WTC11 (cell line): Measurements from ENCODE around the gene DDR2. TPM values are rescaled to one million over a fixed set of nuclear protein-coding genes. Genes with fewer than 3 reads are reported as not detected.

Source experiments
- ATAC-seq: fragments of 200-7000 bp; cut with Tn5 transposase; 2 replicates; pipeline ENCODE4 v1.10.0; 2021; ENCODE audit warnings: mild to moderate bottlenecking, moderate library complexity
- CTCF ChIA-PET: fragments of 300-600 bp; sonication (Branson Sonifier 250); formaldehyde crosslinking; loops from one replicate; lab custom pipeline; 2021; ENCODE audit warnings: antibody characterized with exemption; lab: Charles Lee
- POLR2A ChIA-PET: fragments of 350-600 bp; sonication (Branson Sonifier 250); formaldehyde crosslinking; loops from one replicate; lab custom pipeline; 2021; ENCODE audit warnings: antibody characterized with exemption; lab: Charles Lee
- DNase-seq: peaks from one replicate; pipeline ENCODE4 v3.0.0; 2021; ENCODE audit warnings: low spot score
- H3K27ac Mint-ChIP-seq: 2 replicates; pipeline ENCODE4 v1.8.0; 2021; ENCODE audit warnings: mixed read lengths
- H3K27me3 Mint-ChIP-seq: 2 replicates; pipeline ENCODE4 v1.8.0; 2021; ENCODE audit warnings: low read depth, mild to moderate bottlenecking, moderate library complexity, mixed read lengths
- H3K36me3 Mint-ChIP-seq: 2 replicates; pipeline ENCODE4 v1.8.0; 2021; ENCODE audit warnings: mixed read lengths
- H3K4me1 Mint-ChIP-seq: 2 replicates; pipeline ENCODE4 v1.8.0; 2022; ENCODE audit warnings: mixed read lengths
- H3K4me3 Mint-ChIP-seq: 2 replicates; pipeline ENCODE4 v1.8.0; 2021; ENCODE audit warnings: mild to moderate bottlenecking, moderate library complexity, mixed read lengths
- H3K9me3 Mint-ChIP-seq: 2 replicates; pipeline ENCODE4 v1.8.0; 2021; ENCODE audit warnings: mixed read lengths
- ATF1 ChIP-seq: sonication (generic); formaldehyde crosslinking; IDR thresholded peaks from 2 replicates; pipeline ENCODE4 v1.8.1; 2023; ENCODE audit warnings: mild to moderate bottlenecking, moderate library complexity, missing genetic modification reagents
- CBFB ChIP-seq: sonication (generic); formaldehyde crosslinking; IDR thresholded peaks from 2 replicates; pipeline ENCODE4 v1.8.1; 2022; ENCODE audit warnings: mild to moderate bottlenecking, low read depth, missing genetic modification reagents
- CREM ChIP-seq: sonication (generic); formaldehyde crosslinking; IDR thresholded peaks from 2 replicates; pipeline ENCODE4 v1.8.1; 2022; ENCODE audit warnings: mild to moderate bottlenecking, missing genetic modification reagents, moderate library complexity
- ETV6 ChIP-seq: sonication (generic); formaldehyde crosslinking; IDR thresholded peaks from 2 replicates; pipeline ENCODE4 v1.8.1; 2022; ENCODE audit warnings: mild to moderate bottlenecking, missing genetic modification reagents
- JUN ChIP-seq: sonication (generic); formaldehyde crosslinking; IDR thresholded peaks from 2 replicates; pipeline ENCODE4 v1.8.0; 2023; ENCODE audit warnings: mild to moderate bottlenecking, missing genetic modification reagents
- KAT7 ChIP-seq: sonication (generic); formaldehyde crosslinking; IDR thresholded peaks from 2 replicates; pipeline ENCODE4 v1.8.1; 2023; ENCODE audit warnings: missing genetic modification reagents, mild to moderate bottlenecking, borderline replicate concordance
- MXD4 ChIP-seq: fragments of 250-450 bp; sonication (Bioruptor Pico); IDR thresholded peaks from 2 replicates; pipeline ENCODE4 v1.8.0; 2021; ENCODE audit warnings: mild to moderate bottlenecking, moderate library complexity, borderline replicate concordance
- OVOL2 ChIP-seq: fragments of 250-450 bp; sonication (Bioruptor Pico); IDR thresholded peaks from 2 replicates; pipeline ENCODE4 v1.9.0; 2021; ENCODE audit warnings: mild to moderate bottlenecking, borderline replicate concordance
- RELA ChIP-seq: sonication (generic); formaldehyde crosslinking; IDR thresholded peaks from 2 replicates; pipeline ENCODE4 v1.8.1; 2022; ENCODE audit warnings: missing genetic modification reagents, mild to moderate bottlenecking, borderline replicate concordance
- SMAD4 ChIP-seq: sonication (generic); formaldehyde crosslinking; IDR thresholded peaks from 2 replicates; pipeline ENCODE4 v1.8.0; 2022; ENCODE audit warnings: mild to moderate bottlenecking, missing genetic modification reagents
- TCF7 ChIP-seq: sonication (generic); formaldehyde crosslinking; IDR thresholded peaks from 2 replicates; pipeline ENCODE4 v1.8.0; 2022; ENCODE audit warnings: mild to moderate bottlenecking, low read depth, missing genetic modification reagents, moderate library complexity
- ZNF138 ChIP-seq: sonication (generic); formaldehyde crosslinking; conservative IDR thresholded peaks from 2 replicates; pipeline ENCODE4 v1.8.1; 2022; ENCODE audit warnings: mild to moderate bottlenecking, moderate library complexity, missing genetic modification reagents
- ZNF263 ChIP-seq: sonication (generic); formaldehyde crosslinking; IDR thresholded peaks from 2 replicates; pipeline ENCODE4 v1.8.1; 2022; ENCODE audit warnings: low read depth, mild to moderate bottlenecking, moderate library complexity, missing genetic modification reagents
- ZNF317 ChIP-seq: sonication (generic); formaldehyde crosslinking; IDR thresholded peaks from 2 replicates; pipeline ENCODE4 v1.8.1; 2023; ENCODE audit warnings: low read depth, mild to moderate bottlenecking, moderate library complexity, missing genetic modification reagents, borderline replicate concordance
- ZNF396 ChIP-seq: fragments of 250-450 bp; sonication (Bioruptor Pico); IDR thresholded peaks from 2 replicates; pipeline ENCODE4 v1.8.0; 2021; ENCODE audit warnings: mild to moderate bottlenecking, moderate library complexity, borderline replicate concordance
- ZNF671 ChIP-seq: fragments of 250-450 bp; sonication (Bioruptor Pico); IDR thresholded peaks from 2 replicates; pipeline ENCODE4 v1.8.0; 2021; ENCODE audit warnings: mild to moderate bottlenecking
- total RNA-seq: library from RNA; stranded (reverse); gene quantifications from 3 replicates; pipeline ENCODE4 v1.2.3, GENCODE V29; 2021
- TF ChIP-seq, protein P1 (sequence below): sonication (generic); formaldehyde crosslinking; IDR thresholded peaks from 2 replicates; pipeline ENCODE4 v1.8.1; 2023; ENCODE audit warnings: mild to moderate bottlenecking, missing genetic modification reagents, moderate library complexity
- TF ChIP-seq, protein P2 (sequence below): sonication (generic); formaldehyde crosslinking; IDR thresholded peaks from 2 replicates; pipeline ENCODE4 v1.8.1; 2023; ENCODE audit warnings: mild to moderate bottlenecking, missing genetic modification reagents, moderate library complexity
- TF ChIP-seq, protein P3 (sequence below): sonication (generic); formaldehyde crosslinking; IDR thresholded peaks from 2 replicates; pipeline ENCODE4 v1.8.0; 2022; ENCODE audit warnings: mild to moderate bottlenecking, missing genetic modification reagents
- TF ChIP-seq, protein P4 (sequence below): fragments of 250-450 bp; sonication (Bioruptor Pico); IDR thresholded peaks from 2 replicates; pipeline ENCODE4 v1.9.0; 2021; ENCODE audit warnings: moderate library complexity, mild to moderate bottlenecking, inconsistent platforms, borderline replicate concordance
- TF ChIP-seq, protein P5 (sequence below): sonication (generic); formaldehyde crosslinking; IDR thresholded peaks from 2 replicates; pipeline ENCODE4 v1.8.0; 2022; ENCODE audit warnings: mild to moderate bottlenecking, missing genetic modification reagents
- TF ChIP-seq, protein P6 (sequence below): fragments of 250-450 bp; sonication (Bioruptor Pico); IDR thresholded peaks from 2 replicates; pipeline ENCODE4 v1.9.0; 2021; ENCODE audit warnings: mild to moderate bottlenecking

The DDR2 gene
- total RNA-seq, 1 experiment from 2014 or later = 0.85 TPM

DNA sequence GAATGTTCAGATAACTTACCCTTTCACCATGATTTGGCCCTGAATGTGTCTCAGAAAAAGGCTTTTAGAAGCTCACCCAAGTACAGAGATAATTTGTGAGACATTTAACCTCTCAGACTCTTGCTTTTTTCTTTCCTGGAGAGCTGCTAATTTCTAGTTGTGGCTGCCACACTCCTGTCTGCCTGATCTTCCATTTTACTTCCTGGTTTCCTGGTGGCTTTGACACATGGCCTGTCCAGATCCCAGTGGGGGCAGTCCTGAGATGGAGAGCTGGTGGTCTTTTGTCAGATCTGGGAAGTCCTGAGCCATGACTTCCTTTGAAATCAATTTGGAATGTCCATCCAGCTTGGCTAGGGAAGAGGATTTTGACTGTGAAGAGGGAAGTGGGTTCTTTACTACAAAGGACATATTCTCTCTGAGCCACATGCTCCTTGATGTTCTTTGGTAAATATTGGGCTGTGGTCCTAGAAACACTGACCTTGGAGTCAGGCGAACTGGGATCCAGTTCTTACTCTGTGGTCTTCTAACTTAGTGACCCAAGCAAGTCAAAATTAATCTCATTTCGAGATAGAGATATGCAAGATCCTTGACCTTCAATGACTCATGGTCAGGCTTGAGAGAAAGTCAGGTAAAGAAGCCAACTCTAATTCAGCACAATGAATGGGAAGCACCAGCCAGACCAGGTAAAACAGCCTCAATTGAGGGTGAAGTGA is 80.2 kb downstream of the DDR2 start (continued):
- TF ChIP-seq, protein P1, sequence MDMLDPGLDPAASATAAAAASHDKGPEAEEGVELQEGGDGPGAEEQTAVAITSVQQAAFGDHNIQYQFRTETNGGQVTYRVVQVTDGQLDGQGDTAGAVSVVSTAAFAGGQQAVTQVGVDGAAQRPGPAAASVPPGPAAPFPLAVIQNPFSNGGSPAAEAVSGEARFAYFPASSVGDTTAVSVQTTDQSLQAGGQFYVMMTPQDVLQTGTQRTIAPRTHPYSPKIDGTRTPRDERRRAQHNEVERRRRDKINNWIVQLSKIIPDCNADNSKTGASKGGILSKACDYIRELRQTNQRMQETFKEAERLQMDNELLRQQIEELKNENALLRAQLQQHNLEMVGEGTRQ (CRISPR knock-in tag) = no peak
- TF ChIP-seq ZNF396 (CRISPR knock-in tag) (no peak), KAT7 (CRISPR knock-in tag) (no peak), ZNF263 (no peak), CBFB (CRISPR knock-in tag) (no peak), ATF1 (no peak)
- TF ChIP-seq, protein P2, sequence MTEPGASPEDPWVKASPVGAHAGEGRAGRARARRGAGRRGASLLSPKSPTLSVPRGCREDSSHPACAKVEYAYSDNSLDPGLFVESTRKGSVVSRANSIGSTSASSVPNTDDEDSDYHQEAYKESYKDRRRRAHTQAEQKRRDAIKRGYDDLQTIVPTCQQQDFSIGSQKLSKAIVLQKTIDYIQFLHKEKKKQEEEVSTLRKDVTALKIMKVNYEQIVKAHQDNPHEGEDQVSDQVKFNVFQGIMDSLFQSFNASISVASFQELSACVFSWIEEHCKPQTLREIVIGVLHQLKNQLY = no peak
- TF ChIP-seq, protein P3, sequence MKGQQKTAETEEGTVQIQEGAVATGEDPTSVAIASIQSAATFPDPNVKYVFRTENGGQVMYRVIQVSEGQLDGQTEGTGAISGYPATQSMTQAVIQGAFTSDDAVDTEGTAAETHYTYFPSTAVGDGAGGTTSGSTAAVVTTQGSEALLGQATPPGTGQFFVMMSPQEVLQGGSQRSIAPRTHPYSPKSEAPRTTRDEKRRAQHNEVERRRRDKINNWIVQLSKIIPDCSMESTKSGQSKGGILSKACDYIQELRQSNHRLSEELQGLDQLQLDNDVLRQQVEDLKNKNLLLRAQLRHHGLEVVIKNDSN (CRISPR knock-in tag) = no peak

DNA sequence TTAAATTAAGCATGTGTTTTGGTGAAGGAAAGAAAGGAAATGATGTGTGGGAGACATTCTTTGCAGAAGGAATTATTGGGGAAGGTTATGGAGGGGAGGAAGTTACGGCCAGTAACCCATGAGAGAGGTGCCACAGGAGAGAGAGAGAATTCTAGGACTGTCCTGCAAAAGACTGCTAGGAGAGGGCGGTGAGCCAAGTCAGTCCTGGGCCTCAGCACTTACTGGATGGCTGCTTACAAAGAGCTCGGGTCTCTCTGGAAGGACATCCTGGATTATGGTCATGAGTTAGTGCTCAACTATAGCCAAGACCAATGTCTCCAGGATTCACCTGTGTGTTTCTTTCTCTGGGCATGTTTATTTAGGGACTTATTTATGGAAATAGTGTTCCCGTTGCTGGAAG is 83.9 kb downstream of the DDR2 start:
- no peak for DNase-seq
- Mint-ChIP-seq H3K4me1 (no peaks in the 10 kb centered on the region), H3K9me3 (no peaks in the 10 kb centered on the region), H3K27ac (no peak overlapping the region), H3K27me3 (no peaks in the 10 kb centered on the region), H3K4me3 (no peak overlapping the region), H3K36me3 (no peaks in the 10 kb centered on the region)
- ATAC-seq = no peak
- TF ChIP-seq ZNF671 (CRISPR knock-in tag) (no peak), MXD4 (CRISPR knock-in tag) (no peak), ETV6 (CRISPR knock-in tag) (no peak), JUN (CRISPR knock-in tag) (no peak), KAT7 (CRISPR knock-in tag) (no peak), CREM (CRISPR knock-in tag) (no peak), OVOL2 (CRISPR knock-in tag) (no peak), RELA (CRISPR knock-in tag) (no peak), TCF7 (CRISPR knock-in tag) (no peak), ZNF317 (CRISPR knock-in tag) (no peak), ZNF138 (CRISPR knock-in tag) (no peak), SMAD4 (CRISPR knock-in tag) (no peak)
- TF ChIP-seq, protein P4, sequence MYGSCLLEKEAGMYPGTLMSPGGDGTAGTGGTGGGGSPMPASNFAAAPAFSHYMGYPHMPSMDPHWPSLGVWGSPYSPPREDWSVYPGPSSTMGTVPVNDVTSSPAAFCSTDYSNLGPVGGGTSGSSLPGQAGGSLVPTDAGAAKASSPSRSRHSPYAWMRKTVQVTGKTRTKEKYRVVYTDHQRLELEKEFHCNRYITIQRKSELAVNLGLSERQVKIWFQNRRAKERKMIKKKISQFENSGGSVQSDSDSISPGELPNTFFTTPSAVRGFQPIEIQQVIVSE = no peak
- TF ChIP-seq, protein P5, sequence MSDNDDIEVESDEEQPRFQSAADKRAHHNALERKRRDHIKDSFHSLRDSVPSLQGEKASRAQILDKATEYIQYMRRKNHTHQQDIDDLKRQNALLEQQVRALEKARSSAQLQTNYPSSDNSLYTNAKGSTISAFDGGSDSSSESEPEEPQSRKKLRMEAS = no peak
- TF ChIP-seq, protein P6, sequence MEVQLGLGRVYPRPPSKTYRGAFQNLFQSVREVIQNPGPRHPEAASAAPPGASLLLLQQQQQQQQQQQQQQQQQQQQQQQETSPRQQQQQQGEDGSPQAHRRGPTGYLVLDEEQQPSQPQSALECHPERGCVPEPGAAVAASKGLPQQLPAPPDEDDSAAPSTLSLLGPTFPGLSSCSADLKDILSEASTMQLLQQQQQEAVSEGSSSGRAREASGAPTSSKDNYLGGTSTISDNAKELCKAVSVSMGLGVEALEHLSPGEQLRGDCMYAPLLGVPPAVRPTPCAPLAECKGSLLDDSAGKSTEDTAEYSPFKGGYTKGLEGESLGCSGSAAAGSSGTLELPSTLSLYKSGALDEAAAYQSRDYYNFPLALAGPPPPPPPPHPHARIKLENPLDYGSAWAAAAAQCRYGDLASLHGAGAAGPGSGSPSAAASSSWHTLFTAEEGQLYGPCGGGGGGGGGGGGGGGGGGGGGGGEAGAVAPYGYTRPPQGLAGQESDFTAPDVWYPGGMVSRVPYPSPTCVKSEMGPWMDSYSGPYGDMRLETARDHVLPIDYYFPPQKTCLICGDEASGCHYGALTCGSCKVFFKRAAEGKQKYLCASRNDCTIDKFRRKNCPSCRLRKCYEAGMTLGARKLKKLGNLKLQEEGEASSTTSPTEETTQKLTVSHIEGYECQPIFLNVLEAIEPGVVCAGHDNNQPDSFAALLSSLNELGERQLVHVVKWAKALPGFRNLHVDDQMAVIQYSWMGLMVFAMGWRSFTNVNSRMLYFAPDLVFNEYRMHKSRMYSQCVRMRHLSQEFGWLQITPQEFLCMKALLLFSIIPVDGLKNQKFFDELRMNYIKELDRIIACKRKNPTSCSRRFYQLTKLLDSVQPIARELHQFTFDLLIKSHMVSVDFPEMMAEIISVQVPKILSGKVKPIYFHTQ (CRISPR knock-in tag) = no peak
- ChIA-PET POLR2A (no interaction called here), CTCF (no interaction called here)
